K562 (cell line): ENCODE data around the gene MRAS. TPM values are rescaled to one million over a fixed set of nuclear protein-coding genes. Genes with fewer than 3 reads are reported as not detected.

Experiments used
- ATAC-seq: fragments of 200-7000 bp; cut with Tn5 transposase; 3 replicates; pipeline ENCODE4 v1.9.1; 2020; ENCODE audit warnings: moderate library complexity
- BruUV-seq: library from RNA; stranded (reverse); fragments of 400-500 nt; replicated peaks from 2 replicates; lab custom pipeline; 2021; lab: Mats Ljungman, UMichigan
- CTCF ChIA-PET: fragments of 300-600 bp; formaldehyde crosslinking; extraction: SDS; loops from one replicate; lab custom pipeline; 2021; ENCODE audit warnings: low intra/inter-chr PET ratio; lab: Yijun Ruan, JAX
- POLR2A ChIA-PET: fragments of 300-600, 350-650 bp; sonication (Branson Sonifier 250); formaldehyde crosslinking; extraction: SDS; loops from one replicate; lab custom pipeline; 2021; ENCODE audit warnings: antibody characterized with exemption, inconsistent platforms; lab: Yijun Ruan, JAX
- DNase-seq, 4 experiments: peaks; one replicate each; pipeline versions ENCODE4 v3.0.0 to v3.0.0-alpha.2; 2011 to 2018; ENCODE audit warnings: low spot score in 3 of 4, mixed read lengths in 3 of 4; ENCODE audit errors: extremely low read depth in 1 of 4
- FAIRE-seq: peaks from 2 replicates; lab custom pipeline; 2011; peaks lifted over from hg19 to GRCh38; lab: Jason Lieb, UNC
- H2AFZ ChIP-seq: 2 replicates; pipeline ENCODE4 v1.6.0; 2011; ENCODE audit warnings: low read depth, low read length, control low read depth, inconsistent platforms
- H3K27ac ChIP-seq: fragments of 200-600 bp; 3 replicates; pipeline ENCODE4 v1.8.0; 2011; ENCODE audit warnings: low read depth, mild to moderate bottlenecking, control low read depth, inconsistent platforms, low read length, moderate library complexity, mixed read lengths; ENCODE audit errors: extremely low read depth
- H3K27me3 ChIP-seq, 2 experiments: fragments of 300-600 bp in 1 of 2; 2 replicates in 1 of 2; 3 replicates in 1 of 2; pipeline versions ENCODE4 v1.6.0 to v1.8.0; 2011; ENCODE audit warnings: inconsistent platforms in 2 of 2, low read length in 2 of 2, mild to moderate bottlenecking in 1 of 2, mixed read lengths in 1 of 2, moderate library complexity in 1 of 2; ENCODE audit not compliant: control insufficient read depth in 2 of 2, insufficient read depth in 2 of 2
- H3K36me3 ChIP-seq: fragments of 300-600 bp; 3 replicates; pipeline ENCODE4 v1.8.0; 2011; ENCODE audit warnings: mild to moderate bottlenecking, low read length, inconsistent platforms; ENCODE audit not compliant: control insufficient read depth, insufficient read depth
- H3K4me1 ChIP-seq, 2 experiments: fragments of 200-600 bp in 1 of 2; replicated peaks in 1 of 2; 2 replicates in 1 of 2; 3 replicates in 1 of 2; pipeline versions ENCODE4 v1.5.1 to v1.8.0; 2011; ENCODE audit warnings: inconsistent platforms in 2 of 2, low read length in 2 of 2, mild to moderate bottlenecking in 1 of 2, mixed read lengths in 1 of 2, moderate library complexity in 1 of 2; ENCODE audit not compliant: control insufficient read depth in 2 of 2, insufficient read depth in 2 of 2
- H3K4me2 ChIP-seq: 2 replicates; pipeline ENCODE4 v1.6.1; 2011; ENCODE audit warnings: low read length, control low read depth, inconsistent platforms, mixed read lengths; ENCODE audit not compliant: insufficient read depth
- H3K4me3 ChIP-seq: fragments of 200-600 bp; sonication (generic), shearing (Covaris generic); 2 replicates; pipeline ENCODE4 v1.5.1; 2016; ENCODE audit warnings: control low read depth, inconsistent platforms
- H3K79me2 ChIP-seq: fragments of 200-600 bp; 3 replicates; pipeline ENCODE4 v1.8.0; 2011; ENCODE audit warnings: low read length, inconsistent platforms; ENCODE audit not compliant: control insufficient read depth, insufficient read depth
- H3K9ac ChIP-seq, 2 experiments: 2 replicates each; pipeline versions ENCODE4 v1.6.0 to v1.6.1; 2011; ENCODE audit warnings: low read depth in 2 of 2, low read length in 2 of 2, control low read depth in 1 of 2, inconsistent platforms in 1 of 2, mild to moderate bottlenecking in 1 of 2, mixed read lengths in 1 of 2; ENCODE audit not compliant: insufficient read depth in 1 of 2
- H3K9me1 ChIP-seq: one replicate; pipeline ENCODE4 v1.6.0; 2011; ENCODE audit warnings: inconsistent platforms, mild to moderate bottlenecking, low read length, moderate library complexity; ENCODE audit not compliant: control insufficient read depth, insufficient read depth
- H3K9me3 ChIP-seq: replicated peaks from 2 replicates; pipeline ENCODE4 v1.5.1; 2011; ENCODE audit warnings: low read depth, low read length, inconsistent platforms; ENCODE audit not compliant: control insufficient read depth, insufficient read depth
- H4K20me1 ChIP-seq: replicated peaks from 2 replicates; pipeline ENCODE4 v1.6.1; 2011; ENCODE audit warnings: low read length, inconsistent platforms, mixed read lengths; ENCODE audit not compliant: control insufficient read depth, insufficient read depth
- CHD2 ChIP-seq: IDR thresholded peaks from 2 replicates; pipeline ENCODE4 v1.6.1; 2011; ENCODE audit warnings: low read depth, low read length
- CHD4 ChIP-seq: fragments of 200-600 bp; sonication (generic); IDR thresholded peaks from 3 replicates; pipeline ENCODE4 v1.6.1; 2012; ENCODE audit warnings: low read depth, mild to moderate bottlenecking, mixed read lengths, low read length, inconsistent platforms; ENCODE audit not compliant: insufficient read depth, insufficient replicate concordance, poor library complexity, severe bottlenecking
- L3MBTL2 ChIP-seq: fragments of 450-650 bp; IDR thresholded peaks from 2 replicates; pipeline ENCODE4 v1.6.1; 2016; ENCODE audit warnings: mild to moderate bottlenecking, moderate library complexity
- MTF1 ChIP-seq: fragments of 250-450 bp; sonication (Bioruptor Pico); IDR thresholded peaks from 2 replicates; pipeline ENCODE4 v1.9.0; 2021; ENCODE audit warnings: moderate library complexity, mild to moderate bottlenecking, inconsistent platforms, borderline replicate concordance
- NFE2 ChIP-seq: IDR thresholded peaks from 2 replicates; pipeline ENCODE4 v1.6.1; 2014; ENCODE audit warnings: antibody characterized with exemption, low read depth
- POLR3G ChIP-seq: IDR thresholded peaks from 2 replicates; pipeline ENCODE4 v1.6.1; 2011; ENCODE audit not compliant: insufficient read length, insufficient replicate concordance; ENCODE audit errors: extremely low read depth
- RUNX1 ChIP-seq: sonication (generic); IDR thresholded peaks from 2 replicates; pipeline ENCODE4 v1.6.1; 2016; ENCODE audit warnings: antibody characterized with exemption, low read depth
- ZNF436 ChIP-seq: fragments of 250-450, 450-650 bp; sonication (Bioruptor Pico); formaldehyde crosslinking; IDR thresholded peaks from 2 replicates; pipeline ENCODE4 v1.7.0; 2020; ENCODE audit warnings: mild to moderate bottlenecking
- ZNF75A ChIP-seq: fragments of 450-650 bp; formaldehyde crosslinking; IDR thresholded peaks from 2 replicates; pipeline ENCODE4 v1.4.0; 2020; ENCODE audit warnings: mild to moderate bottlenecking
- WGBS: fragments of 100-300 bp; shearing (Covaris generic); methylation state at CpG from one replicate; pipeline ENCODE4 v1.1.6; 2016; ENCODE audit warnings: low coverage, mixed read lengths; ENCODE audit not compliant: insufficient coverage; ENCODE audit errors: missing lambda C conversion rate; 5-methylcytosine and 5-hydroxymethylcytosine counted together
- in situ Hi-C: fragments of 300-500 bp; cut with MboI; formaldehyde crosslinking; loops from 4 replicates; pipeline ENCODE4 v1.15.0; 2018; ENCODE audit warnings: inconsistent platforms, mixed read lengths
- intact Hi-C: fragments of 100-400 bp; cut with micrococcal nuclease; formaldehyde crosslinking; loops from 2 replicates; pipeline ENCODE4 v1.14.2; 2022
- polyA plus RNA-seq, 8 experiments: library from polyadenylated mRNA; depleted of rRNA in 4 of 8; stranded (reverse) in 5 of 8; unstranded in 3 of 8; fragments of >200 nt; fragmentation: Nextera tagmentation in 2 of 8; fragmentation: Illumina TruSeq in 1 of 8; extraction: Ambion mirVana in 2 of 8; extraction: Trizol in 1 of 8; gene quantifications; 2 replicates each; pipeline versions ENCODE4 v1.2.1 to v1.2.3, GENCODE V29; 2011 to 2014; ENCODE audit warnings: inconsistent platforms in 1 of 8, missing spikeins in 1 of 8
- total RNA-seq, 7 experiments: library from RNA; depleted of rRNA in 6 of 7; stranded (reverse); fragments of >200 nt in 6 of 7; fragmentation: Illumina TruSeq in 2 of 7; extraction: Trizol in 2 of 7; gene quantifications; 2 replicates each; pipeline versions ENCODE4 v1.2.1 to v1.2.3, GENCODE V29; 2011 to 2021; ENCODE audit warnings: low replicate concordance in 1 of 7
- TF ChIP-seq, protein P1 (sequence below): sonication (generic); formaldehyde crosslinking; IDR thresholded peaks from 2 replicates; pipeline ENCODE4 v1.5.0; 2020; ENCODE audit warnings: missing genetic modification reagents
- TF ChIP-seq, protein P2 (sequence below), 3 experiments: fragments of 200-800 bp in 1 of 3; fragments of 250-450 bp in 1 of 3; fragments of 450-650 bp in 1 of 3; sonication (Bioruptor Pico) in 1 of 3; sonication (Bioruptor generic) in 1 of 3; formaldehyde crosslinking in 1 of 3; IDR thresholded peaks; 2 replicates each; pipeline versions ENCODE4 v1.6.1 to v1.8.0; 2016 to 2022; ENCODE audit warnings: mild to moderate bottlenecking in 2 of 3, missing genetic modification characterization in 2 of 3, missing compliant biosample characterization in 1 of 3, moderate library complexity in 1 of 3
- TF ChIP-seq, protein P3 (sequence below): sonication (generic); formaldehyde crosslinking; IDR thresholded peaks from 2 replicates; pipeline ENCODE4 v1.8.0; 2022; ENCODE audit warnings: mild to moderate bottlenecking, missing genetic modification reagents

MRAS gene
- total and polyA plus RNA-seq, 9 of the 15 experiments (the other 6 are each of a cell fraction or from before 2014, with no cell fraction given), result 1.5 to 10.0 (median 5.0) TPM

DNA sequence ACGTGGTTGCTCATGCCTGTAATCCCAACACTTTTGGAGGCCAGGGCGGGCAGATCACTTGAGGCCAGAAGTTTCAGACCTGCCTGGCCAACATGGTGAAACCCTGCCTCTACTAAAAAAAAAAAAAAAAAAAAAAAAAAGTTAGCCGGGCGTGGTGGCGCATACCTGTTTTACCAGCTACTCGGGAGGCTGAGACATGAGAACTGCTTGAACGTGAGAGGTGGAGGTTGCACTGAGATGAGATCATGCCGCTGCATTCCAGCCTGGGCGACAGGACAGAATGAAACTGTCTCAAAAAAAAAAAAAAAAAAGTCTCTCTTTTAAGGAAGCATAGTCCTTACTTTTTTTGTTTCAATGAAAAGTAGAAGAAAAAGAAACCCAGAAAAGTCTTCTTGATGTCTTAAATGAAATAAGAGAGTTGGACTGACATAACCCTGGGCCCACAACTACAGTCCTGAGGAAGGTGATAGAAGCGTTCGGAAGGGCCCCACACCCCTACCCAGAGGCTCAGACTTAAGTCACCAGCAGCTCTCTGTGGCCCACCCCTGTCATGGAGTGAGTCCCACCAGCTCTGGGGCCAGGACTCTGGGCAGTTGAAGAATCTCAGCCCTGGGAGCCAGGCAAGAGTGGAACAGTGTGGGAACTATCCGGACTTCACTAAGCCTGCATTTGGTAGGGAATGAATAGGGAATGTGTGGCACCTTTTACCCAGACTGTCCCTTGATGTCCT, 21.3 kb upstream of the MRAS start:
- Histone ChIP-seq H3K9ac (no peak overlapping the region), H3K4me1 (peaks cover 10 to 14% of the 10 kb centered on the region in 2 experiments; a peak in 4 of 5 replicates), H3K4me3 (no peak overlapping the region), H3K79me2 (no peaks in the 10 kb centered on the region), H3K4me2 (no peak overlapping the region), H3K9me3 (no peaks in the 10 kb centered on the region), H3K9me1 (no peaks in the 10 kb centered on the region), H2AFZ (no peak overlapping the region), H3K27me3 (no peaks in the 10 kb centered on the region), H4K20me1 (no peaks in the 10 kb centered on the region), H3K36me3 (no peaks in the 10 kb centered on the region), H3K27ac (no peak overlapping the region)
- ChIA-PET POLR2A (no interaction called here), CTCF (no interaction called here)
- WGBS, result 57% methylated on average over 5 of the region's 12 CpGs
- in situ Hi-C loops (no loop called here), intact Hi-C loops (loop anchor here (10.0 kb wide), 1 partner anchor 262 kb away; no protein-coding TSS in a partner anchor)
- no peak for FAIRE-seq
- TF ChIP-seq POLR3G, result no peak
- TF ChIP-seq, protein P1, sequence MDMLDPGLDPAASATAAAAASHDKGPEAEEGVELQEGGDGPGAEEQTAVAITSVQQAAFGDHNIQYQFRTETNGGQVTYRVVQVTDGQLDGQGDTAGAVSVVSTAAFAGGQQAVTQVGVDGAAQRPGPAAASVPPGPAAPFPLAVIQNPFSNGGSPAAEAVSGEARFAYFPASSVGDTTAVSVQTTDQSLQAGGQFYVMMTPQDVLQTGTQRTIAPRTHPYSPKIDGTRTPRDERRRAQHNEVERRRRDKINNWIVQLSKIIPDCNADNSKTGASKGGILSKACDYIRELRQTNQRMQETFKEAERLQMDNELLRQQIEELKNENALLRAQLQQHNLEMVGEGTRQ (CRISPR knock-in tag), result no peak
- TF ChIP-seq RUNX1, result no peak
- no peak for TF ChIP-seq CHD2
- TF ChIP-seq NFE2, result no peak
- no peak for TF ChIP-seq ZNF436 (CRISPR knock-in tag)
- TF ChIP-seq MTF1 (CRISPR knock-in tag), result no peak
- TF ChIP-seq, protein P2, sequence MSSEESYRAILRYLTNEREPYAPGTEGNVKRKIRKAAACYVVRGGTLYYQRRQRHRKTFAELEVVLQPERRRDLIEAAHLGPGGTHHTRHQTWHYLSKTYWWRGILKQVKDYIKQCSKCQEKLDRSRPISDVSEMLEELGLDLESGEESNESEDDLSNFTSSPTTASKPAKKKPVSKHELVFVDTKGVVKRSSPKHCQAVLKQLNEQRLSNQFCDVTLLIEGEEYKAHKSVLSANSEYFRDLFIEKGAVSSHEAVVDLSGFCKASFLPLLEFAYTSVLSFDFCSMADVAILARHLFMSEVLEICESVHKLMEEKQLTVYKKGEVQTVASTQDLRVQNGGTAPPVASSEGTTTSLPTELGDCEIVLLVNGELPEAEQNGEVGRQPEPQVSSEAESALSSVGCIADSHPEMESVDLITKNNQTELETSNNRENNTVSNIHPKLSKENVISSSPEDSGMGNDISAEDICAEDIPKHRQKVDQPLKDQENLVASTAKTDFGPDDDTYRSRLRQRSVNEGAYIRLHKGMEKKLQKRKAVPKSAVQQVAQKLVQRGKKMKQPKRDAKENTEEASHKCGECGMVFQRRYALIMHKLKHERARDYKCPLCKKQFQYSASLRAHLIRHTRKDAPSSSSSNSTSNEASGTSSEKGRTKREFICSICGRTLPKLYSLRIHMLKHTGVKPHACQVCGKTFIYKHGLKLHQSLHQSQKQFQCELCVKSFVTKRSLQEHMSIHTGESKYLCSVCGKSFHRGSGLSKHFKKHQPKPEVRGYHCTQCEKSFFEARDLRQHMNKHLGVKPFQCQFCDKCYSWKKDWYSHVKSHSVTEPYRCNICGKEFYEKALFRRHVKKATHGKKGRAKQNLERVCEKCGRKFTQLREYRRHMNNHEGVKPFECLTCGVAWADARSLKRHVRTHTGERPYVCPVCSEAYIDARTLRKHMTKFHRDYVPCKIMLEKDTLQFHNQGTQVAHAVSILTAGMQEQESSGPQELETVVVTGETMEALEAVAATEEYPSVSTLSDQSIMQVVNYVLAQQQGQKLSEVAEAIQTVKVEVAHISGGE (CRISPR knock-in tag; IDR thresholded peaks at IDR 0.05), result no peak
- TF ChIP-seq L3MBTL2, result no peak
- TF ChIP-seq CHD4, result no peak
- TF ChIP-seq, protein P3, sequence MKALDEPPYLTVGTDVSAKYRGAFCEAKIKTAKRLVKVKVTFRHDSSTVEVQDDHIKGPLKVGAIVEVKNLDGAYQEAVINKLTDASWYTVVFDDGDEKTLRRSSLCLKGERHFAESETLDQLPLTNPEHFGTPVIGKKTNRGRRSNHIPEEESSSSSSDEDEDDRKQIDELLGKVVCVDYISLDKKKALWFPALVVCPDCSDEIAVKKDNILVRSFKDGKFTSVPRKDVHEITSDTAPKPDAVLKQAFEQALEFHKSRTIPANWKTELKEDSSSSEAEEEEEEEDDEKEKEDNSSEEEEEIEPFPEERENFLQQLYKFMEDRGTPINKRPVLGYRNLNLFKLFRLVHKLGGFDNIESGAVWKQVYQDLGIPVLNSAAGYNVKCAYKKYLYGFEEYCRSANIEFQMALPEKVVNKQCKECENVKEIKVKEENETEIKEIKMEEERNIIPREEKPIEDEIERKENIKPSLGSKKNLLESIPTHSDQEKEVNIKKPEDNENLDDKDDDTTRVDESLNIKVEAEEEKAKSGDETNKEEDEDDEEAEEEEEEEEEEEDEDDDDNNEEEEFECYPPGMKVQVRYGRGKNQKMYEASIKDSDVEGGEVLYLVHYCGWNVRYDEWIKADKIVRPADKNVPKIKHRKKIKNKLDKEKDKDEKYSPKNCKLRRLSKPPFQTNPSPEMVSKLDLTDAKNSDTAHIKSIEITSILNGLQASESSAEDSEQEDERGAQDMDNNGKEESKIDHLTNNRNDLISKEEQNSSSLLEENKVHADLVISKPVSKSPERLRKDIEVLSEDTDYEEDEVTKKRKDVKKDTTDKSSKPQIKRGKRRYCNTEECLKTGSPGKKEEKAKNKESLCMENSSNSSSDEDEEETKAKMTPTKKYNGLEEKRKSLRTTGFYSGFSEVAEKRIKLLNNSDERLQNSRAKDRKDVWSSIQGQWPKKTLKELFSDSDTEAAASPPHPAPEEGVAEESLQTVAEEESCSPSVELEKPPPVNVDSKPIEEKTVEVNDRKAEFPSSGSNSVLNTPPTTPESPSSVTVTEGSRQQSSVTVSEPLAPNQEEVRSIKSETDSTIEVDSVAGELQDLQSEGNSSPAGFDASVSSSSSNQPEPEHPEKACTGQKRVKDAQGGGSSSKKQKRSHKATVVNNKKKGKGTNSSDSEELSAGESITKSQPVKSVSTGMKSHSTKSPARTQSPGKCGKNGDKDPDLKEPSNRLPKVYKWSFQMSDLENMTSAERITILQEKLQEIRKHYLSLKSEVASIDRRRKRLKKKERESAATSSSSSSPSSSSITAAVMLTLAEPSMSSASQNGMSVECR (CRISPR knock-in tag), result no peak
- no peak for TF ChIP-seq ZNF75A
- no TSS peak for BruUV-seq
- DNase-seq, result no peak
- no peak for ATAC-seq
